C4-2B (cell line): ENCODE measurements around the gene AGL.
"Not testable (repeated sequence)": the region's sequence is repeated elsewhere in the genome, so short reads cannot be mapped to it uniquely, and the experiment has no call there.

Experiments used
- H3K27ac ChIP-seq: fragments of 450-650 bp; 2 replicates; pipeline ENCODE4 v1.5.1; 2017
- CTCF ChIP-seq: fragments of 450-650 bp; conservative IDR thresholded peaks from 2 replicates; pipeline ENCODE4 v1.5.1; 2017; ENCODE audit warnings: mild to moderate bottlenecking
- ZFX ChIP-seq: fragments of 450-650 bp; IDR thresholded peaks from 2 replicates; pipeline ENCODE4 v1.6.1; 2017

Gene AGL

GRCh38 chr1:99944192-99944591 is 94.0 kb downstream of the AGL start:
- TF ChIP-seq CTCF: no peak
- TF ChIP-seq ZFX: no peak
- H3K27ac ChIP-seq: no peak overlapping the region

GRCh38 chr1:99945174-99945573 is 95.0 kb downstream of the AGL start:
- TF ChIP-seq ZFX: no peak
- no peak for TF ChIP-seq CTCF
- no peak overlapping the region for H3K27ac ChIP-seq

GRCh38 chr1:99950486-99950885 is 100.3 kb downstream of the AGL start:
- H3K27ac ChIP-seq: no peak overlapping the region
- TF ChIP-seq CTCF: no peak
- no peak for TF ChIP-seq ZFX

GRCh38 chr1:99952522-99952921 is 102.4 kb downstream of the AGL start:
- TF ChIP-seq CTCF (no peak), ZFX (no peak)
- no peak overlapping the region for H3K27ac ChIP-seq

- no peak for TF ChIP-seq CTCF
- TF ChIP-seq ZFX: no peak
- no peak overlapping the region for H3K27ac ChIP-seq
These were observed 105.2 kb downstream of the AGL start for GRCh38 chr1:99955375-99955774.

GRCh38 chr1:99956755-99957154 is 106.6 kb downstream of the AGL start:
- no peak overlapping the region for H3K27ac ChIP-seq
- TF ChIP-seq ZFX (no peak), CTCF (no peak)

GRCh38 chr1:99957818-99958217 is 107.7 kb downstream of the AGL start:
- H3K27ac ChIP-seq: no peak overlapping the region
- TF ChIP-seq CTCF (no peak), ZFX (no peak)

GRCh38 chr1:99959189-99959705 is 109.1 kb downstream of the AGL start:
- not testable (repeated sequence) for H3K27ac ChIP-seq

GRCh38 chr1:99960260-99960659 is 110.1 kb downstream of the AGL start:
- not testable (repeated sequence) for H3K27ac ChIP-seq
